ENCODE results near the gene DLGAP4. TPM values are rescaled to one million over a fixed set of nuclear protein-coding genes. Genes with fewer than 3 reads are reported as not detected.

The DLGAP4 gene
- total and polyA plus RNA-seq, 8 donors: 15.1 to 92.2 (median 33.5) TPM

DNA sequence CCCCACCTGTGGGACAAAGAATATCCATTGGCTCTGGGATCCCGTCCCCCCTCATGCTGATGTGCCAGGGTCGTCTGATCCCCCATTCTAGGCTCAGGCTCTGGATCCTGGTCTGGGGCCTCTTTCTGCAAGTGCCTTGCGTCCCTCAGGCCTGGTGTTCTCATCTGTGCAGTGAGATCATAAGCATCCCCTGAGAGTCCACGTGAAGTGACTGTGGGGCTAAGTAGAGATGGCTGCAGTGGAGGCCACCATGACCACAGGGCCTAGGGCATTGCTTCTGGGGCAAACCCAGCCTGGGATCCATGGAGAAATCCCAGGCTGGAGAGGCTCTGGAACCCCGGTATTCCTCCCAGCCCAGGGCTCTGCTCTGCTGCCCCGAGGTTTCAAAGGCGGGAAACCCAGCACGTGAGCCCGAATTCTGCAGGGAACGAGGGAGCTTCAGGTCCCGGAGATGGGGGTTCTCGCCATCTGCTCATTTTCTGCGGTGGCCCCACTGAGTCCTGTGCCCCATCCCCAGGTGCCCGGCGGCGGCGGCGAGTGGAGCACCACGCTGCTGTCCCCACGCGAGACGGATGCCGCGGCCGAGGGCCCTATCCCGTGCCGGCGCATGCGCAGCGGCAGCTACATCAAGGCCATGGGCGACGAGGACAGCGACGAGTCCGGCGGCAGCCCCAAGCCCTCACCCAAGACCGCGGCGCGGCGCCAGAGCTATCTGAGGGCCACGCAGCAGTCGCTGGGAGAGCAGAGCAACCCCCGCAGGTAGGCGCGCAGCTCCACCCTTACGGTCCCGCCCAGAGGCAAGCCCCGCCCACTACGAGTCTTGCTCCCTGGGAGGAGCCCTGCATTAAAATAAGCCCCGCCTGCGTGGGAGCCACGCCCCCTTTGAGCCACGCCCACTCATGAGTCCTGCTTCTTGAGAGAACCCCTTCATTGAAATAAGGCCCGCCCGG is 129.7 kb downstream of the DLGAP4 start:
- no peaks in the 10 kb centered on the region for H3K36me3 ChIP-seq
- H3K4me1 ChIP-seq: peaks cover 0 to 16% (median 11%) of the 10 kb centered on the region in 4 donors
- H3K27ac ChIP-seq: peak overlapping the region in 1 of 5 donors; percentile 2
- WGBS, 5 donors: 23 to 49% (median 29%) methylated on average over 14 to 56 of the region's 56 CpGs
- DNase-seq: peak; percentile 86 to 90
- peaks cover 0 to 33% (median 7%) of the 10 kb centered on the region in 3 donors for H3K27me3 ChIP-seq
- intact Hi-C loops (cut with DNase I; ENCODE audit: low total_unique reads): no loop called here
- no peak for TF ChIP-seq POLR2AphosphoS5 (IDR thresholded peaks at IDR 0.05)
- TF ChIP-seq POLR2A (IDR thresholded peaks at IDR 0.05): no peak
- no peaks in the 10 kb centered on the region for H3K9me3 ChIP-seq
- H3K4me3 ChIP-seq: peak overlapping the region; percentile 35 to 46 (median 43)

- DNase-seq: peak; percentile 79 to 80
- peaks cover 0 to 16% (median 11%) of the 10 kb centered on the region in 4 donors for H3K4me1 ChIP-seq
- no peaks in the 10 kb centered on the region for H3K36me3 ChIP-seq
- no peaks in the 10 kb centered on the region for H3K9me3 ChIP-seq
- peaks cover 0 to 33% (median 7%) of the 10 kb centered on the region in 3 donors for H3K27me3 ChIP-seq
- no peak overlapping the region for H3K27ac ChIP-seq
- 23 to 35% (median 26%) methylated on average over 6 to 9 of the region's 9 CpGs for WGBS, 5 donors
- no peak overlapping the region for H3K4me3 ChIP-seq
- TF ChIP-seq, protein P1, sequence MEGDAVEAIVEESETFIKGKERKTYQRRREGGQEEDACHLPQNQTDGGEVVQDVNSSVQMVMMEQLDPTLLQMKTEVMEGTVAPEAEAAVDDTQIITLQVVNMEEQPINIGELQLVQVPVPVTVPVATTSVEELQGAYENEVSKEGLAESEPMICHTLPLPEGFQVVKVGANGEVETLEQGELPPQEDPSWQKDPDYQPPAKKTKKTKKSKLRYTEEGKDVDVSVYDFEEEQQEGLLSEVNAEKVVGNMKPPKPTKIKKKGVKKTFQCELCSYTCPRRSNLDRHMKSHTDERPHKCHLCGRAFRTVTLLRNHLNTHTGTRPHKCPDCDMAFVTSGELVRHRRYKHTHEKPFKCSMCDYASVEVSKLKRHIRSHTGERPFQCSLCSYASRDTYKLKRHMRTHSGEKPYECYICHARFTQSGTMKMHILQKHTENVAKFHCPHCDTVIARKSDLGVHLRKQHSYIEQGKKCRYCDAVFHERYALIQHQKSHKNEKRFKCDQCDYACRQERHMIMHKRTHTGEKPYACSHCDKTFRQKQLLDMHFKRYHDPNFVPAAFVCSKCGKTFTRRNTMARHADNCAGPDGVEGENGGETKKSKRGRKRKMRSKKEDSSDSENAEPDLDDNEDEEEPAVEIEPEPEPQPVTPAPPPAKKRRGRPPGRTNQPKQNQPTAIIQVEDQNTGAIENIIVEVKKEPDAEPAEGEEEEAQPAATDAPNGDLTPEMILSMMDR (IDR thresholded peaks at IDR 0.05): peak in 5 of 7 experiments; percentile 63 to 87 (median 79)
- no peak for TF ChIP-seq POLR2A (IDR thresholded peaks at IDR 0.05)
- intact Hi-C loops (cut with DNase I; ENCODE audit: low total_unique reads): no loop called here
Observed at GRCh38 chr20:36439040-36439730, 133.0 kb downstream of the DLGAP4 start.

- 37 to 61% (median 39%) methylated on average over 2 to 7 of the region's 7 CpGs for WGBS, 5 donors
- Histone ChIP-seq H3K4me1 (peaks cover 0 to 16% (median 11%) of the 10 kb centered on the region in 4 donors), H3K9me3 (no peaks in the 10 kb centered on the region), H3K4me3 (no peak overlapping the region), H3K27ac (no peak overlapping the region), H3K27me3 (peaks cover 0 to 33% (median 7%) of the 10 kb centered on the region in 3 donors), H3K36me3 (no peaks in the 10 kb centered on the region)
- DNase-seq: no peak
- intact Hi-C loops (cut with DNase I; ENCODE audit: low total_unique reads): loop anchor here (10.0 kb wide), 1 partner anchor 235 kb away; no protein-coding TSS in a partner anchor
- TF ChIP-seq, protein P1 (IDR thresholded peaks at IDR 0.05): peak in 2 of 7 experiments; percentile 6 to 46
- no peak for TF ChIP-seq POLR2A (IDR thresholded peaks at IDR 0.05)
- no peak for TF ChIP-seq EP300 (IDR thresholded peaks at IDR 0.05)
- TF ChIP-seq POLR2AphosphoS5 (IDR thresholded peaks at IDR 0.05): no peak
Observed at GRCh38 chr20:36439731-36440072, 133.6 kb downstream of the DLGAP4 start.

- TF ChIP-seq EP300 (IDR thresholded peaks at IDR 0.05) (no peak), POLR2AphosphoS5 (IDR thresholded peaks at IDR 0.05) (no peak), POLR2A (IDR thresholded peaks at IDR 0.05) (no peak)
- TF ChIP-seq, protein P1 (IDR thresholded peaks at IDR 0.05): no peak
- 75 to 81% (median 80%) methylated on average over 10 to 11 of the region's 11 CpGs for WGBS, 5 donors
- H3K27me3 ChIP-seq: peaks cover 0 to 33% (median 7%) of the 10 kb centered on the region in 3 donors
- H3K4me1 ChIP-seq: peaks cover 0 to 16% (median 11%) of the 10 kb centered on the region in 4 donors
- DNase-seq: no peak
- no peak overlapping the region for H3K4me3 ChIP-seq
- H3K36me3 ChIP-seq: no peaks in the 10 kb centered on the region
- no peak overlapping the region for H3K27ac ChIP-seq
- H3K9me3 ChIP-seq: no peaks in the 10 kb centered on the region
- intact Hi-C loops (cut with DNase I; ENCODE audit: low total_unique reads): loop anchor here (10.0 kb wide), 1 partner anchor 236 kb away; no protein-coding TSS in a partner anchor
Observed at GRCh38 chr20:36440370-36441026, 134.4 kb downstream of the DLGAP4 start.

Measured in stomach (tissue), 9 donors.